Neural cell (in vitro differentiated cells): Measurements from ENCODE around the gene SCTR. TPM values are rescaled to one million over a fixed set of nuclear protein-coding genes. Genes with fewer than 3 reads are reported as not detected.

ENCODE experiments used
- H2AFZ ChIP-seq: fragments of 200-600, 300-800 bp; sonication (generic), shearing (Covaris generic); 2 replicates; pipeline ENCODE4 v1.6.0; 2014; ENCODE audit warnings: low read depth, mild to moderate bottlenecking, antibody characterized with exemption, low read length, moderate library complexity
- H3F3A ChIP-seq: fragments of 200-600 bp; shearing (Covaris generic); 2 replicates; pipeline ENCODE4 v1.6.1; 2016; ENCODE audit warnings: mild to moderate bottlenecking, moderate library complexity, mixed read lengths, antibody characterized with exemption, low read length; ENCODE audit not compliant: insufficient read depth, poor library complexity, severe bottlenecking
- H3K27ac ChIP-seq: fragments of 200-600, 300-800 bp; sonication (generic), shearing (Covaris generic); 2 replicates; pipeline ENCODE4 v1.5.1; 2014; ENCODE audit warnings: mild to moderate bottlenecking, low read length, moderate library complexity
- H3K27me3 ChIP-seq: fragments of 300-800, 200-600 bp; sonication (generic), shearing (Covaris generic); 2 replicates; pipeline ENCODE4 v1.6.0; 2014; ENCODE audit warnings: mild to moderate bottlenecking, low read depth, low read length, moderate library complexity; ENCODE audit not compliant: insufficient read depth
- H3K36me3 ChIP-seq: fragments of 300-800, 200-600 bp; sonication (generic), shearing (Covaris generic); 2 replicates; pipeline ENCODE4 v1.5.1; 2014; ENCODE audit warnings: mild to moderate bottlenecking, antibody characterized with exemption, low read length, moderate library complexity; ENCODE audit not compliant: insufficient read depth
- H3K4me2 ChIP-seq: fragments of 300-800, 200-600 bp; sonication (generic), shearing (Covaris generic); 2 replicates; pipeline ENCODE4 v1.6.0; 2014; ENCODE audit warnings: mild to moderate bottlenecking, low read length
- H3K4me3 ChIP-seq: fragments of 300-800, 200-600 bp; sonication (generic), shearing (Covaris generic); 2 replicates; pipeline ENCODE4 v1.5.1; 2014; ENCODE audit warnings: mild to moderate bottlenecking, low read length, moderate library complexity
- H3K79me2 ChIP-seq: fragments of 200-600 bp; shearing (Covaris generic); replicated peaks from 2 replicates; pipeline ENCODE4 v1.6.0; 2014; ENCODE audit warnings: mild to moderate bottlenecking, low read length, moderate library complexity; ENCODE audit not compliant: insufficient read depth
- H3K9ac ChIP-seq: fragments of 300-800, 200-600 bp; sonication (generic), shearing (Covaris generic); 2 replicates; pipeline ENCODE4 v1.6.1; 2016; ENCODE audit warnings: mild to moderate bottlenecking, low read length, mixed read lengths
- H3K9me2 ChIP-seq: fragments of 200-600 bp; shearing (Covaris generic); 2 replicates; pipeline ENCODE4 v1.6.1; 2016; ENCODE audit warnings: mild to moderate bottlenecking, low read length, mixed read lengths; ENCODE audit not compliant: insufficient read depth
- H3K9me3 ChIP-seq: fragments of 200-600, 300-800 bp; sonication (generic), shearing (Covaris generic); 2 replicates; pipeline ENCODE4 v1.6.1; 2016; ENCODE audit warnings: mild to moderate bottlenecking, mixed run types, low read length, moderate library complexity, mixed read lengths
- H4K20me1 ChIP-seq: fragments of 200-600 bp; shearing (Covaris generic); 2 replicates; pipeline ENCODE4 v1.6.1; 2016; ENCODE audit warnings: mild to moderate bottlenecking, mixed run types; ENCODE audit not compliant: insufficient read depth
- EP300 ChIP-seq: fragments of 450-650 bp; conservative IDR thresholded peaks from 2 replicates; pipeline ENCODE4 v1.6.1; 2014; ENCODE audit warnings: antibody characterized with exemption, mild to moderate bottlenecking, moderate library complexity; ENCODE audit not compliant: poor library complexity, severe bottlenecking
- EZH2 ChIP-seq: fragments of 200-600, 300-800 bp; shearing (Covaris generic), sonication (generic); IDR thresholded peaks from 2 replicates; pipeline ENCODE4 v1.6.1; 2014; ENCODE audit warnings: antibody characterized with exemption, low read length, borderline replicate concordance, mild to moderate bottlenecking; ENCODE audit not compliant: insufficient read depth, poor library complexity, severe bottlenecking
- MXI1 ChIP-seq: fragments of 450-650 bp; conservative IDR thresholded peaks from 2 replicates; pipeline ENCODE4 v1.6.1; 2014; ENCODE audit warnings: antibody characterized with exemption, mild to moderate bottlenecking; ENCODE audit not compliant: poor library complexity, severe bottlenecking
- POLR2AphosphoS5 ChIP-seq: IDR thresholded peaks from 2 replicates; pipeline ENCODE4 v1.6.1; 2012
- RAD21 ChIP-seq: fragments of 450-650 bp; conservative IDR thresholded peaks from 2 replicates; pipeline ENCODE4 v1.6.1; 2014; ENCODE audit warnings: antibody characterized with exemption, mild to moderate bottlenecking, moderate library complexity
- SMC3 ChIP-seq: fragments of 450-650 bp; conservative IDR thresholded peaks from 2 replicates; pipeline ENCODE4 v1.6.1; 2014; ENCODE audit warnings: antibody characterized with exemption, mild to moderate bottlenecking, moderate library complexity; ENCODE audit not compliant: poor library complexity
- TAF1 ChIP-seq: IDR thresholded peaks from 2 replicates; pipeline ENCODE4 v1.6.1; 2012; ENCODE audit warnings: low read depth
- polyA plus RNA-seq: library from polyadenylated mRNA; depleted of rRNA; stranded (reverse); fragments of >200 nt; gene quantifications from 2 replicates; pipeline ENCODE4 v1.2.3, GENCODE V29; 2014
- TF ChIP-seq, protein P1 (sequence below): IDR thresholded peaks from 2 replicates; pipeline ENCODE4 v1.6.1; 2012; ENCODE audit warnings: borderline replicate concordance
- TF ChIP-seq, protein P2 (sequence below): fragments of 450-650 bp; IDR thresholded peaks from 2 replicates; pipeline ENCODE4 v1.5.1; 2014; ENCODE audit warnings: antibody characterized with exemption, mild to moderate bottlenecking, moderate library complexity; ENCODE audit not compliant: poor library complexity, severe bottlenecking

Gene SCTR
- polyA plus RNA-seq, 1 donor from 2014 or later, result 0.12 TPM

DNA sequence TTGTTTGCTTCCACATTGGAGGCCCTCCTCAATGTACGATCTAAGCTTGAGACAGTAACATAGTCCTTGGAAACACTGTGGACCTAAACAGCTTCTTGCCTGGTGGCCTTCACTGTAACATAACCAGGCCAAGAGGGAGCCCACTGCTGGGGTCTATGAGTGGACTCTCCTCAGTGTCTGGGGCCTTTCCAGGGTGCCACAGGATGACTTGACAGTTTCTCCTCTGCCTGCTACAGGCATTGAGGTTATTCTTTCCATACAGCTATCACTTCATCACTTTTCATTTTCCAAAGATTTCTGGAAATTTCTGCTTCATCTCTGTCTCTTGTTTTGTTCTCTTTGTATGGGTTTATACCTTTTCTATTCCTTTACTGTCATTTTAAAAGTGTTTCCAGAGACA lies 11.3 kb downstream of the SCTR start:
- Histone ChIP-seq H3K4me2 (no peak overlapping the region), H3K79me2 (no peaks in the 10 kb centered on the region), H3K27ac (no peak overlapping the region), H4K20me1 (no peaks in the 10 kb centered on the region), H2AFZ (no peak overlapping the region), H3K9me3 (no peaks in the 10 kb centered on the region), H3K4me3 (no peak overlapping the region), H3K9me2 (no peaks in the 10 kb centered on the region), H3F3A (no peaks in the 10 kb centered on the region), H3K9ac (no peak overlapping the region), H3K36me3 (no peaks in the 10 kb centered on the region), H3K27me3 (no peaks in the 10 kb centered on the region)
- TF ChIP-seq, protein P1, sequence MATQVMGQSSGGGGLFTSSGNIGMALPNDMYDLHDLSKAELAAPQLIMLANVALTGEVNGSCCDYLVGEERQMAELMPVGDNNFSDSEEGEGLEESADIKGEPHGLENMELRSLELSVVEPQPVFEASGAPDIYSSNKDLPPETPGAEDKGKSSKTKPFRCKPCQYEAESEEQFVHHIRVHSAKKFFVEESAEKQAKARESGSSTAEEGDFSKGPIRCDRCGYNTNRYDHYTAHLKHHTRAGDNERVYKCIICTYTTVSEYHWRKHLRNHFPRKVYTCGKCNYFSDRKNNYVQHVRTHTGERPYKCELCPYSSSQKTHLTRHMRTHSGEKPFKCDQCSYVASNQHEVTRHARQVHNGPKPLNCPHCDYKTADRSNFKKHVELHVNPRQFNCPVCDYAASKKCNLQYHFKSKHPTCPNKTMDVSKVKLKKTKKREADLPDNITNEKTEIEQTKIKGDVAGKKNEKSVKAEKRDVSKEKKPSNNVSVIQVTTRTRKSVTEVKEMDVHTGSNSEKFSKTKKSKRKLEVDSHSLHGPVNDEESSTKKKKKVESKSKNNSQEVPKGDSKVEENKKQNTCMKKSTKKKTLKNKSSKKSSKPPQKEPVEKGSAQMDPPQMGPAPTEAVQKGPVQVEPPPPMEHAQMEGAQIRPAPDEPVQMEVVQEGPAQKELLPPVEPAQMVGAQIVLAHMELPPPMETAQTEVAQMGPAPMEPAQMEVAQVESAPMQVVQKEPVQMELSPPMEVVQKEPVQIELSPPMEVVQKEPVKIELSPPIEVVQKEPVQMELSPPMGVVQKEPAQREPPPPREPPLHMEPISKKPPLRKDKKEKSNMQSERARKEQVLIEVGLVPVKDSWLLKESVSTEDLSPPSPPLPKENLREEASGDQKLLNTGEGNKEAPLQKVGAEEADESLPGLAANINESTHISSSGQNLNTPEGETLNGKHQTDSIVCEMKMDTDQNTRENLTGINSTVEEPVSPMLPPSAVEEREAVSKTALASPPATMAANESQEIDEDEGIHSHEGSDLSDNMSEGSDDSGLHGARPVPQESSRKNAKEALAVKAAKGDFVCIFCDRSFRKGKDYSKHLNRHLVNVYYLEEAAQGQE, result no peak
- no peak for TF ChIP-seq POLR2AphosphoS5
- TF ChIP-seq EZH2, result no peak
- TF ChIP-seq SMC3, result no peak
- TF ChIP-seq MXI1, result no peak
- no peak for TF ChIP-seq TAF1
- TF ChIP-seq, protein P2, sequence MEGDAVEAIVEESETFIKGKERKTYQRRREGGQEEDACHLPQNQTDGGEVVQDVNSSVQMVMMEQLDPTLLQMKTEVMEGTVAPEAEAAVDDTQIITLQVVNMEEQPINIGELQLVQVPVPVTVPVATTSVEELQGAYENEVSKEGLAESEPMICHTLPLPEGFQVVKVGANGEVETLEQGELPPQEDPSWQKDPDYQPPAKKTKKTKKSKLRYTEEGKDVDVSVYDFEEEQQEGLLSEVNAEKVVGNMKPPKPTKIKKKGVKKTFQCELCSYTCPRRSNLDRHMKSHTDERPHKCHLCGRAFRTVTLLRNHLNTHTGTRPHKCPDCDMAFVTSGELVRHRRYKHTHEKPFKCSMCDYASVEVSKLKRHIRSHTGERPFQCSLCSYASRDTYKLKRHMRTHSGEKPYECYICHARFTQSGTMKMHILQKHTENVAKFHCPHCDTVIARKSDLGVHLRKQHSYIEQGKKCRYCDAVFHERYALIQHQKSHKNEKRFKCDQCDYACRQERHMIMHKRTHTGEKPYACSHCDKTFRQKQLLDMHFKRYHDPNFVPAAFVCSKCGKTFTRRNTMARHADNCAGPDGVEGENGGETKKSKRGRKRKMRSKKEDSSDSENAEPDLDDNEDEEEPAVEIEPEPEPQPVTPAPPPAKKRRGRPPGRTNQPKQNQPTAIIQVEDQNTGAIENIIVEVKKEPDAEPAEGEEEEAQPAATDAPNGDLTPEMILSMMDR, result no peak
- TF ChIP-seq RAD21, result no peak
- no peak for TF ChIP-seq EP300

DNA sequence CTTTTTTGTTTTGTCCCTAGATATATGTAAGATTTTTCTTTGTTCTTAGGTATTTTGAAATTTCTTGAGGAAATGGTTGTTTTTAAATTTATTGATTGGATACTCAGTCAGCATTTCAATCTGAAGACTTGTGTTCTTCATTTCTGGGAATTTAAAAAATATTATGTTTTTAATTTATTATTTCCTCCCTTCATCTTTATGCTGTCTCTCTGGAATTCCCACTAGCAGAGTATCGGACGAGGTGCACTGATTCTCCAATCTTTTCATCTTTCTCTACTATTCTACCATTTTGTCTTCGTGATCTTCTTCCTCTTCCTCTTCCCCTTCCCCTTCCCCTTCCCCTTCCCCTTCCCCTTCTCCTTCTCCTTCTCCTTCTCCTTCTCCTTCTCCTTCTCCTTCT lies 12.3 kb downstream of the SCTR start:
- Histone ChIP-seq H3K9me3 (no peaks in the 10 kb centered on the region), H3K79me2 (no peaks in the 10 kb centered on the region), H2AFZ (no peak overlapping the region), H3F3A (no peaks in the 10 kb centered on the region), H3K27me3 (no peaks in the 10 kb centered on the region), H4K20me1 (no peaks in the 10 kb centered on the region), H3K9ac (no peak overlapping the region), H3K27ac (no peak overlapping the region), H3K4me3 (no peak overlapping the region), H3K4me2 (no peak overlapping the region), H3K36me3 (no peaks in the 10 kb centered on the region), H3K9me2 (no peaks in the 10 kb centered on the region)
- TF ChIP-seq SMC3, result no peak
- TF ChIP-seq POLR2AphosphoS5, result no peak
- TF ChIP-seq EZH2, result no peak
- TF ChIP-seq, protein P1, result no peak
- no peak for TF ChIP-seq RAD21
- TF ChIP-seq MXI1, result no peak
- no peak for TF ChIP-seq TAF1
- TF ChIP-seq EP300, result no peak
- TF ChIP-seq, protein P2, result no peak
